ENCODE data around the gene CAPN15. TPM values are rescaled to one million over a fixed set of nuclear protein-coding genes. Genes with fewer than 3 reads are reported as not detected.
"Not testable (repeated sequence)": the region's sequence is repeated elsewhere in the genome, so short reads cannot be mapped to it uniquely, and the experiment has no call there.

The CAPN15 gene
- 122 and 124 TPM in 2 replicates for total RNA-seq

- Mint-ChIP-seq H3K36me3 (ENCODE audit: low read depth) (peaks cover 10% of the 10 kb centered on the region), H3K4me1 (ENCODE audit: low read depth) (peaks cover 9% of the 10 kb centered on the region), H3K9me3 (no peaks in the 10 kb centered on the region), H3K27me3 (ENCODE audit: insufficient read depth) (no peaks in the 10 kb centered on the region), H3K27ac (peak within 1 kb of the TSS; percentile 94), H3K4me3 (peak within 1 kb of the TSS; percentile 95)
- intact Hi-C loops (cut with micrococcal nuclease) = loop anchor here (1.0 to 5.0 kb wide), 9 partner anchors 43 to 782 kb away; partner anchors contain the start of genes DECR2, FAM234A, METTL26 and PGAP6
- DNase-seq (ENCODE audit: low spot score) = peak; percentile 84
Measured at GRCh38 chr16:527015-527903, at the start of gene CAPN15. TSS of gene CAPN15 (plus strand) at chr16:527712. CDS start at chr16:546839, 19,127 bp downstream.

- H3K27ac Mint-ChIP-seq; intact Hi-C loops (cut with micrococcal nuclease); H3K4me3 Mint-ChIP-seq; DNase-seq (ENCODE audit: low spot score); H3K4me1 Mint-ChIP-seq (ENCODE audit: low read depth); H3K36me3 Mint-ChIP-seq (ENCODE audit: low read depth); H3K27me3 Mint-ChIP-seq (ENCODE audit: insufficient read depth); H3K9me3 Mint-ChIP-seq: not testable (repeated sequence)
Measured at GRCh38 chr16:478287-478686, 49.2 kb upstream of the CAPN15 start.

- no peak overlapping the region for H3K27ac Mint-ChIP-seq
- peaks cover 1% of the 10 kb centered on the region for H3K4me1 Mint-ChIP-seq (ENCODE audit: low read depth)
Measured at GRCh38 chr16:482468-483185, 44.9 kb upstream of the CAPN15 start.

GRCh38 chr16:483341-484075 is 44.0 kb upstream of the CAPN15 start:
- H3K4me3 Mint-ChIP-seq = no peak overlapping the region
- peaks cover 5% of the 10 kb centered on the region for H3K4me1 Mint-ChIP-seq (ENCODE audit: low read depth)
- H3K36me3 Mint-ChIP-seq (ENCODE audit: low read depth) = peaks cover 1% of the 10 kb centered on the region
- no peaks in the 10 kb centered on the region for H3K27me3 Mint-ChIP-seq (ENCODE audit: insufficient read depth)
- no peaks in the 10 kb centered on the region for H3K9me3 Mint-ChIP-seq
- intact Hi-C loops (cut with micrococcal nuclease) = no loop called here
- DNase-seq (ENCODE audit: low spot score) = no peak
- H3K27ac Mint-ChIP-seq = no peak overlapping the region

More at GRCh38 chr16:482468-483185, 44.9 kb upstream of the CAPN15 start:
- Mint-ChIP-seq H3K27me3 (ENCODE audit: insufficient read depth) (no peaks in the 10 kb centered on the region), H3K36me3 (ENCODE audit: low read depth) (no peaks in the 10 kb centered on the region), H3K9me3 (no peaks in the 10 kb centered on the region), H3K4me3 (no peak overlapping the region)
- no peak for DNase-seq (ENCODE audit: low spot score)
- intact Hi-C loops (cut with micrococcal nuclease) = no loop called here

GRCh38 chr16:489606-490005 is 37.9 kb upstream of the CAPN15 start:
- Mint-ChIP-seq H3K27me3 (ENCODE audit: insufficient read depth) (no peaks in the 10 kb centered on the region), H3K36me3 (ENCODE audit: low read depth) (peaks cover 1% of the 10 kb centered on the region), H3K4me3 (no peak overlapping the region), H3K27ac (no peak overlapping the region), H3K4me1 (ENCODE audit: low read depth) (peaks cover 5% of the 10 kb centered on the region), H3K9me3 (no peaks in the 10 kb centered on the region)
- intact Hi-C loops (cut with micrococcal nuclease) = loop anchor here (10.0 kb wide), 1 partner anchor 45 kb away; no protein-coding TSS in a partner anchor
- no peak for DNase-seq (ENCODE audit: low spot score)

- no peaks in the 10 kb centered on the region for H3K27me3 Mint-ChIP-seq (ENCODE audit: insufficient read depth)
- no peak overlapping the region for H3K27ac Mint-ChIP-seq
- H3K36me3 Mint-ChIP-seq (ENCODE audit: low read depth) = peaks cover 1% of the 10 kb centered on the region
- H3K9me3 Mint-ChIP-seq = no peaks in the 10 kb centered on the region
- no peak for DNase-seq (ENCODE audit: low spot score)
- H3K4me3 Mint-ChIP-seq = no peak overlapping the region
- intact Hi-C loops (cut with micrococcal nuclease) = loop anchor here (10.0 kb wide), 1 partner anchor 46 kb away; no protein-coding TSS in a partner anchor
- peaks cover 5% of the 10 kb centered on the region for H3K4me1 Mint-ChIP-seq (ENCODE audit: low read depth)
Measured at GRCh38 chr16:490768-491167, 36.7 kb upstream of the CAPN15 start.

GRCh38 chr16:491220-491919 is 36.1 kb upstream of the CAPN15 start:
- Mint-ChIP-seq H3K27me3 (ENCODE audit: insufficient read depth) (no peaks in the 10 kb centered on the region), H3K9me3 (no peaks in the 10 kb centered on the region), H3K4me1 (ENCODE audit: low read depth) (peaks cover 5% of the 10 kb centered on the region), H3K36me3 (ENCODE audit: low read depth) (peaks cover 1% of the 10 kb centered on the region), H3K4me3 (no peak overlapping the region), H3K27ac (no peak overlapping the region)
- intact Hi-C loops (cut with micrococcal nuclease) = loop anchor here (10.0 kb wide), 1 partner anchor 47 kb away; no protein-coding TSS in a partner anchor
- DNase-seq (ENCODE audit: low spot score) = no peak

GRCh38 chr16:492211-492875 is 35.2 kb upstream of the CAPN15 start:
- Mint-ChIP-seq H3K4me3 (no peak overlapping the region), H3K36me3 (ENCODE audit: low read depth) (peaks cover 1% of the 10 kb centered on the region), H3K4me1 (ENCODE audit: low read depth) (peaks cover 5% of the 10 kb centered on the region), H3K27me3 (ENCODE audit: insufficient read depth) (no peaks in the 10 kb centered on the region), H3K9me3 (no peaks in the 10 kb centered on the region), H3K27ac (no peak overlapping the region)
- DNase-seq (ENCODE audit: low spot score) = no peak
- intact Hi-C loops (cut with micrococcal nuclease) = loop anchor here (10.0 kb wide), 1 partner anchor 48 kb away; no protein-coding TSS in a partner anchor

- intact Hi-C loops (cut with micrococcal nuclease) = loop anchor here (10.0 kb wide), 1 partner anchor 50 kb away; no protein-coding TSS in a partner anchor
- H3K9me3 Mint-ChIP-seq; H3K4me1 Mint-ChIP-seq (ENCODE audit: low read depth); H3K27ac Mint-ChIP-seq; DNase-seq (ENCODE audit: low spot score); H3K36me3 Mint-ChIP-seq (ENCODE audit: low read depth); H3K4me3 Mint-ChIP-seq; H3K27me3 Mint-ChIP-seq (ENCODE audit: insufficient read depth): not testable (repeated sequence)
Measured at GRCh38 chr16:494676-495075, 32.8 kb upstream of the CAPN15 start.

GRCh38 chr16:495127-495748 is 32.3 kb upstream of the CAPN15 start:
- Mint-ChIP-seq H3K27ac (no peak overlapping the region), H3K36me3 (ENCODE audit: low read depth) (peaks cover 4% of the 10 kb centered on the region), H3K27me3 (ENCODE audit: insufficient read depth) (no peaks in the 10 kb centered on the region), H3K4me3 (no peak overlapping the region), H3K9me3 (no peaks in the 10 kb centered on the region), H3K4me1 (ENCODE audit: low read depth) (no peaks in the 10 kb centered on the region)
- DNase-seq (ENCODE audit: low spot score) = no peak
- intact Hi-C loops (cut with micrococcal nuclease) = loop anchor here (10.0 kb wide), 1 partner anchor 50 kb away; no protein-coding TSS in a partner anchor

- no peaks in the 10 kb centered on the region for H3K9me3 Mint-ChIP-seq
- no peak for DNase-seq (ENCODE audit: low spot score)
- H3K36me3 Mint-ChIP-seq (ENCODE audit: low read depth) = peaks cover 4% of the 10 kb centered on the region
- H3K27me3 Mint-ChIP-seq (ENCODE audit: insufficient read depth) = no peaks in the 10 kb centered on the region
- H3K4me1 Mint-ChIP-seq (ENCODE audit: low read depth) = no peaks in the 10 kb centered on the region
- no peak overlapping the region for H3K4me3 Mint-ChIP-seq
- H3K27ac Mint-ChIP-seq = no peak overlapping the region
- intact Hi-C loops (cut with micrococcal nuclease) = loop anchor here (10.0 kb wide), 1 partner anchor 51 kb away; no protein-coding TSS in a partner anchor
Measured at GRCh38 chr16:496097-496886, 31.2 kb upstream of the CAPN15 start.
